HG03108 (cell line): ENCODE measurements around the gene CDKAL1.
"Not testable (repeated sequence)": the region's sequence is repeated elsewhere in the genome, so short reads cannot be mapped to it uniquely, and the experiment has no call there.

Experiments used
- ATAC-seq: cut with Tn5 transposase; IDR thresholded peaks from one replicate; pipeline ENCODE4 v1.9.1; 2021; ENCODE audit warnings: moderate library complexity; ENCODE audit not compliant: unreplicated experiment

CDKAL1 gene

DNA sequence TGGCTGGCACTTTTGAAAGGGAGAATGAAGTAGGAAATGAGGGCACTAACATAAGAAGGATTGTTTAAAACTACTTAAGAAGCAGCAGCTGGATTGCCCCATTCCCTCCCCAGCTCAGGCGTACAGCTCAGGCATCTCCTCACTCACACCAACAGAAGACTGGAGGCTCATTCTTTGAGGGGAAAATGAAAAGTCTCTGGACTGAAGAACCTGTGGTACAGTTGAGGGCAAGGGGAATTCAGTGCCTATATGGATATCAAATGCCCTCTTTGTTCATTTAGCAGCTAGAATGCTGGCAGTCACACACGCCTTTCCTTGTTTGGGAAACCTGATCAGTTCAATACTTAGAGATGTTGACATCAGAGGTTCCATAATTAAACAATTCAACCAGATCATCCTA, 557.2 kb downstream of the CDKAL1 start:
- ATAC-seq, result no peak

DNA sequence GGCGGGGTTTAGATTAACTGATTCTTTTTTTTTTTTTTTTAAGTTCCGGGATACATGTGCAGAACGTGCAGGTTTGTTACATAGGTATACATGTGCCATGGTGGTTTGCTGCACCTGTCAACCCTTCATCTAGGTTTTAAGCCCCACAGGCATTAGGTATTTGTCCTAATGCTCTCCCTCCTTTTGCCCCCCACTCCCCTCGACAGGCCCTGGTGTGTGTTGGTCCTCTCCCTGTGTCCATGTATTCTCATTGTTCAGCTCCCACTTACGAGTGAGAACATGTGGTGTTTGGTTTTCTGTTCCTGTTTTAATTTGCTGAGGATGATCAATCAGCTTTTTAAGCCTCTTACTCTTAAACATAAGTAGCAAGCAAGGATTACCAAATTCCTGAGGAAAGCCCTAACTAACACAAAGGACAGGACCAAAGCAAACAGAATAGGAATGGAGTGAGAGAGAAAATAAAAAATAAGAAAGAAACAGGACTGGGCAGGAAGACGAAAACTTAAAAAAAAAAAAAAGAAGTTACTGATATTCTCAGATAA, 558.0 kb downstream of the CDKAL1 start:
- ATAC-seq, result not testable (repeated sequence)

DNA sequence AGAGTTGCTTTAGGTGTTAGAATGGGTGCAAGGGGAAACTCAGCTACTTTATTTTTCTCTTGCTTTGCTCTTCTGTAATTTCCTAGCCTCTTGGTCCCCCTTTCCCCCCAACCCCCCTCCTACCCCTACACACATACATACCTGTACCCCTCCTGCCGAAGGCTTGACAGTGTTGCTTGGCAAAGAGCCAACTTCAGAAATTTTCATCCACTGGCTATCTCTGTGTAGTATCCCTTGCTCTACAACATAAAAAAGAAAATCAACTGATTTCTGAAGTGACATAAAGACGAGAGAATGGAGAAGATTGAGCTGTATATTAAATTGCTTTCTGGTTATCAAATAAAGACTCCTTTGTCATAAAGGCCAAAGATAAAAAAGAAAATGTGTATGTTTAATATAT, 561.2 kb downstream of the CDKAL1 start:
- no peak for ATAC-seq

DNA sequence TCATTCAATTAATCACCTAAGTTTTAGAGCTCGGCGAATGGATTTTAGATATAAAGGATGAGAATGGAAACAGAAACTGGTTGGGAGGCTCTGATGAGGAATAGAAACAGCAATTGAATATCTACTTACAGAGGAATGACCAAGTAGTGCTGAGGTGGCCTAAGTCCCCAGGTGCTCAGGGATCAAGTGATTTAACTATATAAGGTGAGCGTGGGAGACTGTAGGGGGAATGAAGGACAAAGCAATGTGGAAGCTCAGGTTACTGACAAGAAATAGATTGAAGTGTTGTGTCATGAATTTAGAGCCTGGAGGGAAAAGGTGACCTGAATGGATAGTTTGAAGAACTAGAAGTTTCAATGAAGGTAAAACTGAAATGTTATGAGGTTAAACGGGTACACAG, 563.9 kb downstream of the CDKAL1 start:
- ATAC-seq, result no peak

DNA sequence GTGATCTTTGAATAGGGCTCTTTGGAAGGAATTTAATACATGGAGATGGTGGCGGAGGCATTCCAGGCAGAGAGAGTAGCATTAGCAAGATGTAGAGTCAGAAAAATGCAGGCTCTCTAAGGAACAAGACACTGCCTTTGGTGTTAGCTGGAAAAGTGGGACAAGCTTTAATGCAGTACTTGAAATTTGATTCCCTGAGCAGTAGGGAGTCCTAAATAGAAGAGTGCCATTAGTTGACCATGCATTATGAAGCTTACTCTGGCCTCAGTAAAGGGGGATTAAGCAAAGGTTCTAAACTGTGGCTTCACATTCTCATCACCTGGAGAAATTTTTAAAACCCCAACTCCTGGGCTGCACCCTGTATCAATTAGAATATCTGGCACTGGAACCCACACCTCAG, 564.5 kb downstream of the CDKAL1 start:
- ATAC-seq, result no peak

DNA sequence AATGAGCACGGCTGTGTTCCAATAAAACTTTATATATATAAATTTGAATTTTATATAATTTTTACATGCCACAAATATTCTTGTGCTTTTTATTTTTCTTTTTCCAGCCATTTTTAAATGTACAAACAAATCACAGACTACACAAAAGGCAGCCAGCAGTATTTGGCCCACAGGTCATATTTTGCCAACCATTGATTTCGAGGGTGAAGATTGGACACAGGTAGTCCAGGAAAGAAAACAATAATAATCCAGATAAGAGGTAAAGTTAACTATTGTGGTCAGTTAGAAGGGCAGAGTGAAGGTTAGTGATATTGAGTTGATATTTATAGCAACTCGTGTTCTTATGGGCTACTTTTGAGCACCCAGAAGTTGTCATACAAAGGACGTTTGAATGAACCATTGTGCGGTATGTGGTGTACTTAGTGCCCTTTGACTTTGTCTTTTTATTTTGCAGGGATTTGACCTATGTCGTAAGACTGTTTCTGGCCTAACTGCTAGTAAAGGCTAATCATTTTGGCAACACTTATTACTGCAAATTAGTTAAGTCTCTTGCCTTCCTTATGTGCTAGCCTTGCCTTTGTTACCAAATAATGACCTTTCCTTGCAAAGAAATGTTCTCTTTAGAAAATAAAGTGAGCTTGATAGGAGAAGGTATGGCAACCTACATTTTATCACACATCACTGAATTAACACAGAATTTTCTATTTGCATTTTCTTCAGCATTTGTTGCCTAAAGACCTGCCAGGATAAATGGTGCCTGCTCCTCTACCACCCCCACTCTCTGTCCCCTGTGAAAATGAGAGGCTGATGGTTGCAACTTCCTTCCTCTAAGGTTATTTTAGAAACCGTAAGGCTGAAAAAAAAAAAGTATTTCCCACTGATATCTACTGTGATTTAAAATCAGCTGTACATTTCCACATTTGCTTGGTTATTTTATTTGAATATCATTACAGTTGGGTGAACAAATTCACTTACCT, 565.4 kb downstream of the CDKAL1 start:
- no peak for ATAC-seq

DNA sequence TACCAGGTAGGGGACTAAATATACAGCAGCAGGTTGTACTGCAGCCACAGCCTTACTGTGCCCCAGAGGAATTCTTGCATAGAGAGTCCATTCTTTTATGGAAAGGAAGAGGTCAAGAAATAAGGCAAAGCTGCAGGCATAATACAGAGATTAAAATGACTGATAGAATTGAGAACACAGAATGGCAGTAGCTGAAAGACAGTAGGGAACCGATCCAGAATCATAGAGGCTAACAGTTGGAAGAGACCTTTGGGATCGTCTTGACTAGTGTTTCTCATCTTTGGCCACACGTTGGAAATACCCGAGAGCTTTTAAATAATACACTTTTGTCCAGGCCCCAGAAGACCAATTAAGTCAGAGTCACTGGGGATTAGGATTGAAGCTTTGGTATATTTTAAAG, 566.7 kb downstream of the CDKAL1 start:
- no peak for ATAC-seq

DNA sequence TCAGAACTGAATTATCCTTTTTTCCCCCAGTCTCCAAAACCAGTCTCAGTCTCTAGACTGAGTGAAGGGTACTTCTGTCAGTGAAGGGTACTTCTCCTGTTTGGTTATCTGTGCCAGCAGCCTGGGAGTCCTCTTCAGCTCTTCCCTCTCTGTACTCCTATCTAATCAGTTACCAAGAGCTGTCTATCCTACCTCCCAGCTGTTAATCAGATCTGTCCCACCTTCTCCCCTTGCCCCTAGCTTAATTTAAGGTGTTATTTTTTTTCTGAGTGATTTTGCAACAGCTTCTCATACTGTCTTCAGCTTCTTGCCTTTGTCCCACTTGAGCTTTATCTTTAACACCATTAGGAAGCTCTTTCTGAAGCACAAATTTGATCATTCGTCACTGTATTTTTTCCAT, 567.4 kb downstream of the CDKAL1 start:
- no peak for ATAC-seq

DNA sequence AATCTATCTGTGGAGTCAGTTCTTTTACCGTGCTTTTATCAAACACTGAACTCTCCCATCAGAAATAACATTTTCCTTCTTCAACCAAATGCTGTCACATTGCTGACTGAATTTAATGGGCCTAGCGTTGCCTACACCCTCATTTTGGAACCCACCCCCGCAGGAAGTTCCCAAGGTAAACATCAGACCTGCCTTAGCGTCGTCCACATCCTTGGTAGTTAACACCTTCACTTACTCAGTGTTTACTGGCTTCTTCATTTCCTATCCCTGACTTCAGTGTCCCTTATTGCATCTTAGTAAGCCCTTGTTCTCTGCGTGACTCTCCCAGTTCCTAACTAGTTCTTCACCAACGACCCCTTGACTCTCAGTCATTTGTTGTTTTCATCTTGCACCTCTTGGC, 567.9 kb downstream of the CDKAL1 start:
- no peak for ATAC-seq

DNA sequence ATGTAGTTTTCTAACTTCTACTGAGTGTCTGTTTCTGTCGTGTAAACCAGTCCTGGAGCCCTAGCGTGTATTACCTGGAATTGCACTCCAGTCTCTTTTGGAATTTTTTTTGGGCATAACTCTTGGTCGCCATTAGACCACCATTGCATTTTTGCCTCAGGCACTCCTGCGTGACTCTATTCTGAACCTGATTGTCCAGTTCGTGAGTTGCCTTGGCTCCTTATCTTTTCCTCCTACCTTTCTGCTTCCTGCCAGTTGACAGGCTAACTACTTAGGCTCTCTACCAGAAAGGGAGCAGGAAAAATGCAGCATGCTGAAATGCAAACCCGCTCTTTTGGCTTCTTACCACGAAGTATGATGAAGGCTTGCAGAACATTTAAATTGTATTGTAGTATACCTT, 568.4 kb downstream of the CDKAL1 start:
- ATAC-seq, result no peak

DNA sequence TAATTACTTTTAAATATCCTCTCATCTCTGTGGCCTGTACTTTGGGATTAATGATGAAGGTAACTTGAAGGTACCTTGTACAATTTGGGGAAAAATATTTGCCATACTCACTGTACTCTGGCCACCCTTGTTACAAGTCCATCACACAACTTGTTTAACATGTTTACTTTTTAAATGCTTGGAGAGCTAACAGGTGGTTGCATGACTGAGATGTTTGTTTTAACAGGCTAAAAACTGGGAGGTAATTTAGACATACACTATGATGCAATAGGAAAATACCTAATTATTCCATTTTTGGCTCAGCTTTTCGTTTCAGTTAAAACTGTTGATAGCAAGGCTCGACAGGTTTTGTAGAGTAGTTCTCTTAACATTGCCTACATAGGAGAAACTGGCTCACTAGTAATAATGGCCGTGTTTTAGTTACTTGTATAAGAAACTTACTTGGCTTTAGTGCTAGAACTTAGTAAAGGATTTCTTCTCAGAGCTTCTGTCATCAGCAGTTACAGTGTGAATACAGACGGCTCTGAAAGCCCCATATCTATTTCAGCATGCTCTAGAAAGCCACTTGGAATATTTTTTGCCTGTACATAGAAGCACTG, 569.5 kb downstream of the CDKAL1 start:
- ATAC-seq, result no peak

DNA sequence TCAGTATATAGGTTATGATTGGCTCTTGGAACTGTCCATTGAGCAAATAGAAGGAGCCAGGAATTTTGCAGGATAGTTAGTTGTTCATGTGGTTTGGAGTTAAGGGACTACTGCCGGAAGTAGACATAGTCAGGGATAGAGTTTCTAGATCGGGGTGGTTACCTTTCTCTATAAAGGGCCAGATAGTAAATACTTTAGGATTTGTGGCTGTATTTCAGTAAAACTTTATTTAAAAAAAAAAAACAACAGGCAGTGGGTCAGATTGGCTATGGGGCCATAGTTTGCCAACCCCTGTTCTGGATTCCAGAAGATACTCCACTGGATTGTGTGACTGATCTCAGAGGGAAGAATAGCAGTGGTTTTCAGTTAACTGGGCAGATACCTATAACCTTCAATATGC, 570.0 kb downstream of the CDKAL1 start:
- no peak for ATAC-seq

DNA sequence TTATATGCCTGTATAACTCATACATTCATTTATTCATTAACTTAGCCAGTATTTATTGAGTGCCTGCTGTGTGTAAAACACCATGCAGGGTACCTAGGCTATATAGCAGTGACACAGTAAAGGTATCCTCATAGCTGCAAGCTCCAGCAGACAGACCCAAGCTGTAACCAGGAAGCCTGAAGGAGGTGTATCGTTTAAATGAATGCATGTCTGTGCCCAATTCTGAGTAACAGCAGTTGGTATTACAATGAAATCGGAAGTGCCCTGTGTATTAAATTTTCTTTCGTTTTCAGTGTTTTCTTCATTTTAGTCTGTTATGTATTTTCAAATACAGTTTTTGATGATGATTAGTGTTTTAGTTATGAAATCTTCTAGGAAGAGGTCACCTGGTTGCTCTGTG, 573.5 kb downstream of the CDKAL1 start:
- ATAC-seq, result no peak

DNA sequence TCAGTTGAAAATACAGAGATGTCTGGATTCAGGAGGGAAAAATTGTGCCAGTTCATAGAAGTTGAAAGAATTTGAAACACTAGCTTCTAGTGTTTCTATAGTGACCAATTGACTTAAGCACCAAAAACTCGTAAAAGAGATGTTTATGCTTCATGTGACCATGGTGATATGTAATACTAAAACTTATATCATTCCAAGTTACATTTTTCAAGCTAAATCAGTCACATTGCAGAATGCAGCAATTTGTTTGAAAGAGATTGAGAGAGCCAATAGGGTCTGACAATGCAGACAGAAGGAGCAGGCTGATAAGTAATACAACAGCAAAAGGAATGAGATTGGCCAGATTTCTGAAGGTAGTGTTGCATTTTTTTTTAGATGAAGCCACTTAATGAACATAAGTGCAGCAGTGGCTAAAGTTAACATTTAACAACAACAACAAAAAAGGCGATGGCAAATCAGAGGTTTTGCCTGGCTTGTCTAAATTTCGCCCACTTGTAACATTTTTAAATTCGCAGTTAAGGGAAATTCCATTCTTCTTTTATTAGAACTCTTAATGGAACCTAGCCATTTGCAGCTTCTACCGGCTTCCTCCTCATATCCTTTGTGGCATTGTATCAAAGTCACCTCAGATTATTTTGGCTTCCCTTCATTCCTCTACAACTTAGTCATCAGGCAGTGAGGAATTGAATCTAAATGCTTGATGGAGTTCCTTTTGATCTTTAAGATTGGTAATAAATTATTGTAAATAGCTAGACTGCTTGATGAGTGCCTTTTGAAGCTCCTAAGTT, 575.3 kb downstream of the CDKAL1 start:
- ATAC-seq, result no peak

DNA sequence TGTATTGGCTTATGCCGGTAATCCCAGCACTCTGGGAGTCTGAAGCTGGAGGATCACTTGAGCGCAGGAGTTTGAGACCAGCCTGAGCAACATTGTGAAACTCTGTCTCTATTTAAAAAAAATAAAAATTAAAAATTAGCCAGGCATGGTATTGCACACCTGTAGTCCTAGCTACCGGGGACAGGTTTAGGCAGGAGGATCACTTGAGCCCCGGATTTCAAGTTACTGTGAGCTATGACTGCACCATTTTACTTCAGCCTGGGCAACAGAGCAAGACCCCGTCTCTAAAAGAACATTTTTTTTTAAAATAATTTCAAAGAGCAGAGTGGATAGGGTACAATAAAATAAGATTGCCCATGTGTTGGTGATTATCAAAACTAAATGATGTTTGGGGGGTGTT, 576.4 kb downstream of the CDKAL1 start:
- no peak for ATAC-seq

DNA sequence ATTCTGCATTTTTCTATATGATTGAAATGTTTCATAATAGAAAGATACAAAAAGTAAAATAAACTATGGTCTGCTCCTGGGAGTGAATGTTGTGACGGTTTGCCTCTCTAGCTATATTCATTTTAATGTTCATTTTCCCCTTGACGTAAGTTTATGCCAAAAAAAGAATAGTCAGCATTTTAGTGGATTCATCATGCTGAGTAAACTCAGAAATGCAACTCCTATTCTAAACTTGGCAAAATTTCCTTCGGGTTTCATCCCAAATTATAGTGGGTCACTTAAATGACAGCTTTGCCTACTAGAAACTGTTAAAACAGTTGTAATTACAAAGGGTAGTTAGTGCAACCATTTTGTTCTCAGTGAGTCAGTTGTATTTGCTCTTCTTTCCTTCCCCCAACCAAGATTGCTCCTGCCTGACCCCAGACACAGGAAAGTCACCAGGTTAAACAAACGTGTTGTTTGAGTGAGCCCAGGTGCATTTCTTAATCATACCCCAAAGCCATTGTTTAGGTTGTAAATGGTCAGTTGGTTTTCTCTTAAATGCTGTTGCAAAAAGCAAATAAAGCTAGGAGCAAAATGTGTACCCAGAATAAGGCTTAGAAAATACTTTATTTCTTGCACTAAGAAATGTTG, 577.0 kb downstream of the CDKAL1 start:
- no peak for ATAC-seq

DNA sequence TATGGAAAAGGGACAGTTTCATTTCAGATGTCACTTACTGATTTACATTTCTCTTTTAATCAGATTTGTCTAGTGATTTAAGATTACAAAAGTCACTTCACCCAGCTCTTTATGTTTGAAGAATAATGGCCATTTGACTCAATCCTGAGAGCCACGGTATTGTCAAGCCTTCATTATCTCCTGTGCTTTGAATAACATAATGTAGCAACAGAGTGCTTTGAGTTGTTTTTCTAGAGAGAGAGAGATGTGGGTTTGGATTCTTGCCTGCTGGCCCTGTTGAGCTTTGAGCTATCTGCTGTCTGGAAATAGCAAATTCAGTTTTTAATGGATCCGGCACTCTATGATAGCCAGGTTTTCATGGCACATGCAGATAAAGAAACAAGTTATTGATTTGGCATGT, 580.9 kb downstream of the CDKAL1 start:
- no peak for ATAC-seq

DNA sequence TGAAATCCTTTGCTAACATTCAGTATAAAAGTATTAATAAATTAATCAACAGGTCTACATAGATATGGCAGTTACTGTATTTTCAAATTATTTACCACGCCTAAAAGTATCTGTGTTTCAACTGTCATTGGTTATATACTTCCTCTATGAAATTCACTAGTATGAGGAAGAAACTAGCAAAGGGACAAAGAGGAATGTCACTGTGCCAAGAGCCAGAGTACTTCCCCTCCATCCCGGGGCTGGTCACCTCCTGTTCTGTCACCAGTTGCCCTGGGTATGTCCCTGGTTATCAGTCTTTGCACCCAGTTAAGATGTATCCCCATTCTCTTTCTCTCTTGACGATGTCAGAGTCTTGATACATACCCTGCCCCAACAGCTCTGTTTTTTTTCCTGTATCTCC, 582.5 kb downstream of the CDKAL1 start:
- ATAC-seq, result no peak

DNA sequence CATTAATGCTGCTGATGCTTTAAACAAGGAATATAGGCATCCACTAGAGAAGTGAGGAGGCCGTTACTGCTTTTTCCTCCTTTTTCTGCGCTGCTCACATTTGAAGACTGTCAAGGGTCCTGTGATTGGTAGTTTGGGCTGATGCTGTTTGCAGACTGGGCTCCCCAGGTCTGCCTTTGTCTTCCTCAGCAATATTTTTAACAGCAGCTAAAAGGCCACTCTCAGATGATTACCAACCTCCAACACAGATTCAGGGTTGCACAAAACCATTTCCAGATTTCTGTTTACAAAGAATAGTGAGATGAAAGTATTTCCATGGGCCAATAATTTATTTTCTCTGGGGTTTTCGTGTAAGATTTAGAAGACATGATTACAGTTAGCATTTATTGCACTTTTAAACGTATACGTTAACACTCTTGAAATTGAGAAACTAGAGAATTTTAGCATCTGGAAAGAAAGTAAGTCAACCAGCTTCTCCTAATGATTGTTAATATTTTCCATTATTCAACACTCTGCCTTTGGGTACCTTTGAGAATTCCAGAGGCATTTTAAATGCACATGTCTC, 584.0 kb downstream of the CDKAL1 start:
- no peak for ATAC-seq

DNA sequence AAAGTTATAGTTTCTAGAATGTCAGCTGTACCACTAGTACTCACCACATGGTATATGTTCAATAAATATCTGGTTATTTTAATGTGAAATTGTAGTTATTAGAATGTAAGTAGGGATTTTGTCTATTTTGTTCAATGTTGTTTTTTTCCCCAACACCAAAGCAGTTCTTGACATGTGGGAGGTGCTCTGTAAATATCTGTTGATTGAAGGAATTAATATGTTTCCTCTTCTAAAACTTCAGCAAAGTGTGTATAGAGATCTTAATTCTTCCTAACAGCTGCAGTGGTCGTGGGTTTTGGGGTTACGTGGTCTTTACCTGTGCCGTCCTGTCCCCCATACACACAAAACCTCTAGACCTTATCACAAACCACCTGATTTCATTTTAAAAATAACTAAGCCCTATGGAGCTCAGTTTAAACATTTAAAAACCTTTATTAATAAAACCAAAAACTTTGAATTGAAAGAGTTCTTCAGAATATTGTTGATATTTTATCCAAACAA, 587.4 kb downstream of the CDKAL1 start:
- no peak for ATAC-seq
